Effector memory CD4-positive, alpha-beta T cell (primary cell): Measurements from ENCODE around the gene CAPG.

Source experiments
- DNase-seq, 3 donors: peaks; one replicate each; pipeline ENCODE4 v3.0.0-alpha.2; 2020
- H3K27ac ChIP-seq: 2 replicates; pipeline ENCODE4 v1.7.0; 2013; ENCODE audit warnings: mild to moderate bottlenecking, low read length, moderate library complexity; ENCODE audit not compliant: insufficient read depth, poor library complexity, severe bottlenecking
- H3K27me3 ChIP-seq: replicated peaks from 2 replicates; pipeline ENCODE4 v1.7.0; 2013; ENCODE audit warnings: mild to moderate bottlenecking, low read length; ENCODE audit not compliant: insufficient read depth, control insufficient read depth, poor library complexity, severe bottlenecking
- H3K36me3 ChIP-seq: 2 replicates; pipeline ENCODE4 v1.7.0; 2013; ENCODE audit warnings: mild to moderate bottlenecking, low read length, moderate library complexity; ENCODE audit not compliant: control insufficient read depth, insufficient read depth
- H3K4me1 ChIP-seq: 2 replicates; pipeline ENCODE4 v1.7.0; 2013; ENCODE audit warnings: low read length, mild to moderate bottlenecking; ENCODE audit not compliant: control insufficient read depth, insufficient read depth, poor library complexity, severe bottlenecking
- H3K4me3 ChIP-seq: 2 replicates; pipeline ENCODE4 v1.7.0; 2013; ENCODE audit warnings: low read length, low read depth, mild to moderate bottlenecking; ENCODE audit not compliant: insufficient read depth, poor library complexity, severe bottlenecking
- H3K9me3 ChIP-seq: 2 replicates; pipeline ENCODE4 v1.7.0; 2013; ENCODE audit warnings: mild to moderate bottlenecking, low read length, moderate library complexity; ENCODE audit not compliant: control insufficient read depth

The CAPG gene

GRCh38 chr2:85397925-85398331 lies 12.2 kb downstream of the CAPG start:
- H3K27me3 ChIP-seq, result no peaks in the 10 kb centered on the region
- H3K27ac ChIP-seq, result no peak overlapping the region
- DNase-seq, result no peak
- H3K36me3 ChIP-seq, result peaks cover 51% of the 10 kb centered on the region
- no peaks in the 10 kb centered on the region for H3K9me3 ChIP-seq
- H3K4me3 ChIP-seq, result no peak overlapping the region
- H3K4me1 ChIP-seq, result no peaks in the 10 kb centered on the region

GRCh38 chr2:85396531-85397470 lies 13.4 kb downstream of the CAPG start:
- no peak for DNase-seq
- Histone ChIP-seq H3K4me3 (no peak overlapping the region), H3K27ac (no peak overlapping the region), H3K27me3 (no peaks in the 10 kb centered on the region), H3K36me3 (peaks cover 48% of the 10 kb centered on the region), H3K4me1 (peaks cover 5% of the 10 kb centered on the region), H3K9me3 (no peaks in the 10 kb centered on the region)

GRCh38 chr2:85395912-85396475 lies 14.2 kb downstream of the CAPG start:
- Histone ChIP-seq H3K4me1 (peaks cover 5% of the 10 kb centered on the region), H3K9me3 (no peaks in the 10 kb centered on the region), H3K27ac (no peak overlapping the region), H3K4me3 (no peak overlapping the region), H3K36me3 (peaks cover 43% of the 10 kb centered on the region), H3K27me3 (no peaks in the 10 kb centered on the region)
- DNase-seq, result no peak

GRCh38 chr2:85394976-85395375 lies 15.2 kb downstream of the CAPG start:
- no peak for DNase-seq
- Histone ChIP-seq H3K27ac (no peak overlapping the region), H3K36me3 (peaks cover 51% of the 10 kb centered on the region), H3K4me3 (no peak overlapping the region), H3K4me1 (peaks cover 5% of the 10 kb centered on the region), H3K9me3 (no peaks in the 10 kb centered on the region), H3K27me3 (no peaks in the 10 kb centered on the region)

GRCh38 chr2:85394261-85394681 lies 15.9 kb downstream of the CAPG start:
- no peak overlapping the region for H3K27ac ChIP-seq
- H3K36me3 ChIP-seq, result peaks cover 55% of the 10 kb centered on the region
- no peaks in the 10 kb centered on the region for H3K9me3 ChIP-seq
- no peak for DNase-seq
- H3K27me3 ChIP-seq, result no peaks in the 10 kb centered on the region
- H3K4me3 ChIP-seq, result no peak overlapping the region
- H3K4me1 ChIP-seq, result peaks cover 5% of the 10 kb centered on the region

- no peaks in the 10 kb centered on the region for H3K27me3 ChIP-seq
- no peak for DNase-seq
- no peak overlapping the region for H3K27ac ChIP-seq
- H3K4me3 ChIP-seq, result no peak overlapping the region
- no peaks in the 10 kb centered on the region for H3K9me3 ChIP-seq
- peaks cover 55% of the 10 kb centered on the region for H3K36me3 ChIP-seq
- H3K4me1 ChIP-seq, result peaks cover 5% of the 10 kb centered on the region
These were observed 16.3 kb downstream of the CAPG start for GRCh38 chr2:85393836-85394235.

- Histone ChIP-seq H3K9me3 (no peaks in the 10 kb centered on the region), H3K27ac (no peak overlapping the region), H3K4me1 (peaks cover 5% of the 10 kb centered on the region), H3K27me3 (no peaks in the 10 kb centered on the region), H3K4me3 (no peak overlapping the region), H3K36me3 (peaks cover 55% of the 10 kb centered on the region)
- DNase-seq, result peak; percentile 39 to 49 (median 43)
These were observed 19.1 kb downstream of the CAPG start for GRCh38 chr2:85390941-85391669.

GRCh38 chr2:85388878-85389538 lies 21.2 kb downstream of the CAPG start:
- Histone ChIP-seq H3K27ac (no peak overlapping the region), H3K9me3 (no peaks in the 10 kb centered on the region), H3K27me3 (no peaks in the 10 kb centered on the region), H3K4me3 (no peak overlapping the region), H3K36me3 (peaks cover 51% of the 10 kb centered on the region), H3K4me1 (peaks cover 5% of the 10 kb centered on the region)
- no peak for DNase-seq

GRCh38 chr2:85387754-85388153 lies 22.4 kb downstream of the CAPG start:
- Histone ChIP-seq H3K4me1 (peaks cover 5% of the 10 kb centered on the region), H3K27ac (no peak overlapping the region), H3K9me3 (no peaks in the 10 kb centered on the region), H3K4me3 (no peak overlapping the region), H3K36me3 (peaks cover 47% of the 10 kb centered on the region), H3K27me3 (no peaks in the 10 kb centered on the region)
- no peak for DNase-seq
